HepG2 (cell line): Measurements from ENCODE around the gene FNDC3B.

Experiments used
- CREB3 ChIP-seq: sonication (generic); formaldehyde crosslinking; IDR thresholded peaks from 2 replicates; pipeline ENCODE4 v1.5.0; 2020; ENCODE audit warnings: missing genetic modification reagents
- CTCF ChIP-seq: sonication (generic); formaldehyde crosslinking; IDR thresholded peaks from 2 replicates; pipeline ENCODE4 v1.5.0; 2020; ENCODE audit warnings: mild to moderate bottlenecking, missing genetic modification reagents, moderate library complexity
- MXI1 ChIP-seq: IDR thresholded peaks from 3 replicates; pipeline ENCODE4 v1.6.1; 2012; ENCODE audit warnings: low read depth, low read length, inconsistent platforms, borderline replicate concordance
- NCOA1 ChIP-seq: sonication (generic); formaldehyde crosslinking; IDR thresholded peaks from 2 replicates; pipeline ENCODE4 v1.9.0; 2021; ENCODE audit warnings: missing genetic modification reagents
- POLR2A ChIP-seq, 2 experiments: IDR thresholded peaks; 2 replicates each; pipeline ENCODE4 v1.6.1; 2011; ENCODE audit warnings: low read depth in 2 of 2, low read length in 2 of 2, mild to moderate bottlenecking in 1 of 2, moderate library complexity in 1 of 2; ENCODE audit not compliant: insufficient read depth in 1 of 2
- TAF1 ChIP-seq: sonication (generic); formaldehyde crosslinking; IDR thresholded peaks from 2 replicates; pipeline ENCODE4 v1.4.0; 2020; ENCODE audit warnings: missing genetic modification reagents
- TAF15 ChIP-seq: fragments of 200-400 bp; formaldehyde crosslinking; IDR thresholded peaks from one replicate; pipeline ENCODE4 v1.6.1; 2018; ENCODE audit warnings: mild to moderate bottlenecking, low read depth, low read length; ENCODE audit not compliant: poor library complexity, severe bottlenecking
- TMF1 ChIP-seq: sonication (generic); formaldehyde crosslinking; IDR thresholded peaks from 2 replicates; pipeline ENCODE4 v1.8.1; 2022; ENCODE audit warnings: low read depth, missing genetic modification reagents
- USF2 ChIP-seq, 2 experiments: sonication (generic) in 1 of 2; formaldehyde crosslinking in 1 of 2; IDR thresholded peaks; 2 replicates each; pipeline versions ENCODE4 v1.5.1 to v1.6.1; 2011 to 2020; ENCODE audit warnings: borderline replicate concordance in 1 of 2, low read depth in 1 of 2, low read length in 1 of 2, mild to moderate bottlenecking in 1 of 2, missing genetic modification reagents in 1 of 2, moderate library complexity in 1 of 2
- ZNF747 ChIP-seq: sonication (generic); formaldehyde crosslinking; IDR thresholded peaks from 2 replicates; pipeline ENCODE4 v1.8.1; 2023; ENCODE audit warnings: missing genetic modification reagents, mild to moderate bottlenecking, borderline replicate concordance

- TF ChIP-seq TMF1 (CRISPR knock-in tag) (no peak), CREB3 (CRISPR knock-in tag) (no peak), CTCF (CRISPR knock-in tag) (no peak), TAF1 (CRISPR knock-in tag) (no peak), USF2 (IDR thresholded peaks at IDR 0.05; ENCODE audit: low read depth, low read length) (no peak), USF2 (CRISPR knock-in tag; IDR thresholded peaks at IDR 0.05; ENCODE audit: borderline replicate concordance) (no peak), POLR2A (IDR thresholded peaks at IDR 0.05; ENCODE audit: insufficient read depth in 1 of 2, low read depth in 2 of 2, low read length in 2 of 2) (no peak), MXI1 (no peak), ZNF747 (CRISPR knock-in tag) (no peak), TAF15 (no peak), NCOA1 (CRISPR knock-in tag) (no peak)
Measured at GRCh38 chr3:172184106-172184822, 144.9 kb downstream of the FNDC3B start.
